ENCODE results near the gene NEXN. TPM values are rescaled to one million over a fixed set of nuclear protein-coding genes. Genes with fewer than 3 reads are reported as not detected.
"Not testable (repeated sequence)": the region's sequence is repeated elsewhere in the genome, so short reads cannot be mapped to it uniquely, and the experiment has no call there.

The NEXN gene
- total RNA-seq, 1 donor from 2014 or later, result 6.3 TPM

- DNase-seq (ENCODE audit: low read depth in 2 of 2), result no peak
Observed at GRCh38 chr1:77905603-77906002, 17.2 kb downstream of the NEXN start.

- DNase-seq (ENCODE audit: low read depth in 2 of 2), result no peak
Observed at GRCh38 chr1:77906019-77906545, 17.7 kb downstream of the NEXN start.

GRCh38 chr1:77906624-77907023 lies 18.2 kb downstream of the NEXN start:
- DNase-seq (ENCODE audit: low read depth in 2 of 2), result no peak

GRCh38 chr1:77910116-77910515 lies 21.7 kb downstream of the NEXN start:
- DNase-seq (ENCODE audit: low read depth in 2 of 2), result no peak

- DNase-seq (ENCODE audit: low read depth in 2 of 2), result not testable (repeated sequence)
Observed at GRCh38 chr1:77918918-77919317, 30.5 kb downstream of the NEXN start.

GRCh38 chr1:77925518-77925917 lies 37.1 kb downstream of the NEXN start:
- DNase-seq (ENCODE audit: low read depth in 2 of 2), result no peak

- DNase-seq (ENCODE audit: low read depth in 2 of 2), result no peak
Observed at GRCh38 chr1:77925956-77926355, 37.5 kb downstream of the NEXN start.

- DNase-seq (ENCODE audit: low read depth in 2 of 2), result no peak
Observed at GRCh38 chr1:77926561-77927357, 38.3 kb downstream of the NEXN start.

GRCh38 chr1:77927414-77927813 lies 39.0 kb downstream of the NEXN start:
- DNase-seq (ENCODE audit: low read depth in 2 of 2), result no peak

- DNase-seq (ENCODE audit: low read depth in 2 of 2), result peak in 1 of 2 donors; percentile 43
Observed at GRCh38 chr1:77929806-77930205, 41.4 kb downstream of the NEXN start.

- no peak for DNase-seq (ENCODE audit: low read depth in 2 of 2)
Observed at GRCh38 chr1:77938651-77939050, 50.2 kb downstream of the NEXN start.

GRCh38 chr1:77940921-77941570 lies 52.6 kb downstream of the NEXN start:
- DNase-seq (ENCODE audit: low read depth in 2 of 2), result no peak

GRCh38 chr1:77942400-77943140 lies 54.1 kb downstream of the NEXN start:
- DNase-seq (ENCODE audit: low read depth in 2 of 2), result no peak

GRCh38 chr1:77945345-77945744 lies 56.9 kb downstream of the NEXN start:
- DNase-seq (ENCODE audit: low read depth in 2 of 2), result no peak

GRCh38 chr1:77948841-77949424 lies 60.5 kb downstream of the NEXN start:
- DNase-seq (ENCODE audit: low read depth in 2 of 2), result peak; percentile 57 to 62

GRCh38 chr1:77950873-77951272 lies 62.4 kb downstream of the NEXN start:
- no peak for DNase-seq (ENCODE audit: low read depth in 2 of 2)

- no peak for DNase-seq (ENCODE audit: low read depth in 2 of 2)
Observed at GRCh38 chr1:77951328-77951727, 62.9 kb downstream of the NEXN start.

- DNase-seq (ENCODE audit: low read depth in 2 of 2), result no peak
Observed at GRCh38 chr1:77953907-77954306, 65.5 kb downstream of the NEXN start.

GRCh38 chr1:77954521-77954920 lies 66.1 kb downstream of the NEXN start:
- no peak for DNase-seq (ENCODE audit: low read depth in 2 of 2)

- DNase-seq (ENCODE audit: low read depth in 2 of 2), result no peak
Observed at GRCh38 chr1:77955709-77956108, 67.3 kb downstream of the NEXN start.

- DNase-seq (ENCODE audit: low read depth in 2 of 2), result no peak
Observed at GRCh38 chr1:77956464-77956863, 68.0 kb downstream of the NEXN start.

- DNase-seq (ENCODE audit: low read depth in 2 of 2), result no peak
Observed at GRCh38 chr1:77958391-77958790, 70.0 kb downstream of the NEXN start.
